Fibroblast of peridontal ligament (primary cell): ENCODE results near the gene SHISA4.
A peak's percentile ranks its signal among the peaks of the same experiment; 100 is the strongest.
"Not testable (repeated sequence)": the region's sequence is repeated elsewhere in the genome, so short reads cannot be mapped to it uniquely, and the experiment has no call there.

Source experiments
- DNase-seq: peaks from one replicate; pipeline ENCODE4 v3.0.0-alpha.2; 2010; ENCODE audit errors: extremely low read depth

SHISA4 gene

DNA sequence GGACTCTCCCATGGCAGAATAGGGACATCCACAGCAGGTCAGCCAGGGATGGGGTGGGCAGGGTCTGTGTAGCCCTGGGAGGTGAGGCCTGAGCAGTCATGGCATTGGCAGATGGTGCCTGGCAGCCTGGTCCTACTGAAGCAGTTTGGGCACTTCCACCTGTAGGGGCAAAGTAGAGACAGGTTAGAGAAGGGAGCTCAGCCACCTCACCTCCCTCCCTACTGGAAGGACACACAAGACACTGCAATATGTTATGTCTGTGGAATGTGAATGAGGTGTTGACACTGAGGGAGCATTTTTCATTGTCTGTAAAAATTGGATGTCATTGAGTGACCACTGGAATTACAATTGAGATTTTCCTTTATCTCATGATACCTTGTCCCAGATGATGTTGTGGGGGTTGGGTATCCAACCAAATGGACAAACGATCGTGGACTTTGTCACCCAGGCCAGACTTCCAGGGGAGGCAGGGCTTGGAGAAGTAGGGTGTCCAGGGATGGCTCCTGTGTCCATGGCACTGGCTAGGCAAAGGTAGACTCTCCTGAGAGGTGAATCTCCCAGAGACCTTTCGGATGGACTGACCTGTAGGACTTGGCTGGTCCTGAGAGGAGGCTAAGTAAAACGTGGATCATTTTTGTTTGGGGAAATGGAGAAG, 9.7 kb downstream of the SHISA4 start:
- DNase-seq: no peak

DNA sequence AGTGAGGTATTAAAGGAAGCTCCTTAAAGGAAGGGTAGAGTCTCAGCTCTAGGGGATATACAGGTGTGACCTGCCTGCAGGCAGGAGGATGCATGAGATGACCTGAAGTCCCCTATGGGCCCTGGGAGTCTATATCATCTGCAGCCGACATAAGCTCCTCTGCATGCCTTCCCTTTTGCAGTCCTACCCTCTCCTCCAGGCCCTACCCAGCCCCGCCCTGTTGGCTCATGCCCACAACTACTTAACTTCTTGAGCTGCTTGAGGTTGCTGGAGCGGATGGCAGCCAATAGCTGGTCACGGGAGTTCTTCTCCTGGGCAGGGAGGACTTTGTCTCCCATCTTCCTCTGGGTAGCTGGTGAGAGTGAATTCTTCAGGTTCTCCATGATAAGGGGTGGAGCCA, 10.3 kb downstream of the SHISA4 start:
- DNase-seq: no peak

DNA sequence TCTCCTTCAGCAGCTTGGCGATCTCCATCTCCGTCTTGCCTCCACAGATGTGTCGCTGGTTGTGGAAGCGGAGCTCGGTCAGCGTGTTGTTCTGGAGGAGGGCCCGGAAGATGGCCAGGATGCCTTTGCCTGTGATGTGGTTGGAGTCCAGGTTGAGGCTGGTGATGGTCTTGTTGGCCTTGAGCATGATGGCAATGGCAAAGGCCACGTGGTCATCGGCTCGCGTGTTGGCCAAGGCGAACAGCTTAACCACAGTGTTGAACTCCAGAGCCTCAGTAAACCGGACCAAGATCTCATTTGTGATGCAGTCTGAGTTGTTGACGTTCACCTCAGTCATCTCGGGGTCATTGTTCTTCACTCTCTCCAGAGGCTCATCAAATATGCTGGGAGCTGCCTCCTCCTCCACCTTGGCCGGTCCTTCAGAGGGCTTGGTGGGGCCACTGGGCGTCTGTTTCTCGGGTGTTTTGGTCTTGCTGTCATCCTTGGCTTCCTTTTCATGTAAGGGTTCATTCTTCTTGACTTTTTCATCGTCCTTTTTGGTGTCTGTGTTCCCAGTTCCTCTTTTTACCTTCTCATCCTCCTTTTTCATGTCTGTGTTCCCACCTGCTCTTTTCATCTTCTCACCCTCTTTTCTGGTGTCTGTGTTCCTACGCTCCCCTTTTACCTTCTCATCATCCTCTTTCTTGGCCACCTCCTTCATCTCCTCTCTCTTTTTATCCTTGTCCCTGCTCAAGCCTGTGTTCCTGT, 11.2 kb downstream of the SHISA4 start:
- no peak for DNase-seq

DNA sequence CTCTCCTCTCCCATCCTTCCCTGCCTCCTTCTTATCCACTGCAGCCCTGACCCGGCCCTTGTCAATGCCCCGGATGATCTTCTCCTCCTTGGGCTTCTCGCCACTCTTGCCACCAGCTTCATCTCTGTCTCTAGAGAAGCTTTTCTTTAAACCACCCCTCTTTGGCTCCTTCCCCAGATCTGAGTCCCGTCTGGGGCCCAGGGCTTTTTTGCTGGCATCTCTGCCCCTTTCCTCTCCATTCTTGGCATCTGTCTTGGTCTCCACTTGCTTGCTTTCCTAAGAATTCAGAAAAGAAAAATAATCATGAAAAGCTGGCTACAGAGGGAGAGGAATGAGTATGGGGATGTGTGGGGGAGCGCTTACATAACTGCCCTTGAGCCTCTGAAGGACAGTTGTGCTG, 11.8 kb downstream of the SHISA4 start:
- DNase-seq: peak; percentile 65

DNA sequence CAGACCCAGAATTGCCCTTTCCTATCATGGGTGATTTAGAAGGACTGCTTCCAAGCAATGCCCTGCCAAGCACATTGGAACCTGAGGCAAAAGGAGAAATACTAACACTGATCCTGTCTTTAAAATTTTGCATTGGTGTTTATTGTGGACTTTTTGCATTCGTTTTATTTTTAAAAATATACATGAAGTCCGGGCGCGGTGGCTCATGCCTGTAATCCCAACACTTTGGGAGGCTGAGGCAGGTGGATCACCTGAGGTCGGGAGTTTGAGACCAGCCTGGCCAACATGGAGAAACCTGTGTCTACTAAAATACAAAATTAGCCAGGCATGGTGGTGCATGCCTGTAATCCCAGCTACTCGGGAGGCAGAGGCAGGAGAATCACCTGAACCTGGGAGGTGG, 12.3 kb downstream of the SHISA4 start:
- not testable (repeated sequence) for DNase-seq

DNA sequence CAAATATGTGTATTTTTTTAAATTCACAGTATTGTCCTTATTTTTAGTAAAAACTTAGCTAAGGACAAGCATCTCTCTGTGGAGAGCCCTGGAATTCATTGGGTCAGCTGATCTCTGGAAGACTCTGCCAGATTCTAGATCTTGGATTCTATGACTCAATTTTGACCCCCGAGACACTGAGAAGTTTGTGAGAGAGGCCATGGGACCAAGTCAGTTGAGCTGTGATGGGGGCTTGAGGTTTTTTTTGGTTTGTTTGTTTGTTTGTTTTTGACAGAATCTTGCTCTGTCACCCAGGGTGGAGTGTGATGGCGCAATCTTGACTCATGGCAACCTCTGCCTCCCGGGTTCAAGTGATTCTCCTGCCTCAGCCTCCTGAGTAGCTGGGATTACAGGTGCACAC, 13.5 kb downstream of the SHISA4 start:
- DNase-seq: peak; percentile 76

DNA sequence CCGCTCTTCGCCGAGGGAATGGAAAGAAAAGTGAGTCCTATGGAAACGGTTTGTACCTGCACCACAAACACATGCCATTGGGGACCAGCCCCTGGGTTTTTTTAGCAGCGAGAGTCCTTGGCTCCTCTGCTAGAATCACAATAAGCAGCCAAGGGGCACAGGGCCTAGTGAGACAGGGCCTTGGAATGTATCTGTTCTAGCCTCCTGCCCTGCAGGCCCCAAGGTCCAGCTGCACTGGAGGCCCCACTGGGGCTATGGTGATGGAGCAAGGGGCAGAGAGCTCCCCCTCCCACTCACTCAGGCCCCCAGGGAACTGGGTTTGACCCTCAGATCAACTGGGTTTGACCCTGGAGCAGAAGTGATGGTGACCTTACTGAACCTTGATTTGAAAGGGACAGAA, 14.4 kb downstream of the SHISA4 start:
- DNase-seq: peak; percentile 78

DNA sequence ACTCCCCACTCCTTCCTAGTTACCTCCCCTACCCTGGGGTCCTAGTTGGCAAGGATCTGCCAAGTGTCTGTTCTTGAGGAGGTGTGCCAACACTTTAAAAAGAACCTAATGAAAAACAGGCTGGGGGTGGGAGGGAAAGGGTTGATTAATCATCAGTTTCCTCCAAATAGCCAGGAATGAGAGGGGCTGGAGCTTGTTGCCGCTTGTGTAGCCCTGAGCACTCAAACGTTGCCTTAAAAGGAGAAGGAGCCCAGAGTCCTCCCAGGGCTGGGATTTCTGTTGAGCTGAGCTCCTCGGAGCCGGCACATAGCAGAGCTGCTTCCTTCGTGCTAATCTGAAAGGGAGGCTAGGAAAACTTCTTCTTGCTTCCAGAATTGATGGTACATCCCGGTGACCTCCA, 15.9 kb downstream of the SHISA4 start:
- DNase-seq: peak; percentile 97

DNA sequence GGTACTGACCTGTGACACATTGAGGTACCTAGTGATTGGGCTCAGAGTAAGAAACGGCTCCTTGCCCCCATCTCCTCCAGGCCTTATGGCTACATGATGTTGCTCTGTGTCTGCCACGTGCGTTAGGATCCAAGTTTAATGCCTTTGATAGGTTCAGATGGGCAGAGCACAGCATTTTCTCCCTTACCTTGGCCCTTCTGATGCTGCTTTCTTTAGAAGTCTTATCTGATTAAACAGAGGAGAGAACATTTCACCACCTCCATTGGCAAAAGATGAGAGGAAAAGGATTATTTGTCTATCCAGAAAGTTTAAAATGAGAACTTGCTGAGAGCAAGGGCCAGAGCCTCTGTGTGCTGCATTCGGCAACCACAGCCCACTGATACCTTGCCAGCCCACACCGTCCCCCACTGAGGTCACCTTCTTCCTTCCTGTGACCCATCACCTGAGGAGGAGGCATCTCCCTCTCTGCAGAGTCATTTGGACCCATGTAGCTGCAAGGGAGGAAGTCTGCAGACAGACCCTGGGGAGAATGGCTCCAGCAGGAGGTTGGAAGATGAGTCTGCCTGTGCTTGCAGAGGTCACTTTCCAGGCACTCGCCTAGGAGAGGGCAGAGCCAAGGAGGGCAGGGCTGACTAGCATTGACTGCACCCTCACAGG, 16.7 kb downstream of the SHISA4 start:
- no peak for DNase-seq

DNA sequence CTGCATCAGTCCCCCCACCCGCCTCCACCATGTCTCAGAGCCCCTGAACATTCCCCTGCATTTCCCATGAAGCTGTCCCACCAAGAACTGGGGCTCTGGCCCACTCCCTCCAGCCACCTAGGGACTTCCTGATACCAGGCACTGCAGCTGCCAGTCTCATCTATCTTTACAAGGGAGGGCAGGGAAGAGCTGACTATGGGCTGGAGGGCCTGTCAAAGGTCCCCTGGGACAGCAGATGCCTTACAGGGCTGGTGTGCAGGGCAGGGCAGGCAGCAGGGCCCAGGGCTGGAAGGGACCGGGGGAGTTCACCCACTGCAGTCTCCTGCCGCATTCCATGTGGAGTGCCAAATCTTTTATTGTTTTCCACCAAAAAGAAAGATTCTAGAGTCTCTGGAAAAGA, 17.6 kb downstream of the SHISA4 start:
- DNase-seq: no peak

DNA sequence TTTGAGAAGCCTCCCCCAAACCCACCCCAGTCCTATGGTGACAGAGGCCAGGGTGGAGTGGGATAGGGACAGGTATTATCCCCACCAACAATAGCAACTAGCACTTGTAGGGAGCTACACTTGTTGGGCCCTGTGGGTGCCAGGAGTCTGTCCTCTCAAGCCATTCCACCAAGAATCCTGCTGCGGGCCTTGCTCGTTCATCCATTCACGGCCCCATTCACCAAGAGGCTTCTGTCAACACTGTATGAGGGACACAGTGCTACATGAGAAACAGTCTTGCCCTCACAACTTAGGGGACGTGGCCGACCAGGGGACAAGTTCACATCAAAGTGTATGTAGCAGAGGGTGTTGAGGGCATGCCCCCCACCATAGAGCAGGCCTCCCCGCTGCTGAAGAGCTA, 18.9 kb downstream of the SHISA4 start:
- DNase-seq: no peak

DNA sequence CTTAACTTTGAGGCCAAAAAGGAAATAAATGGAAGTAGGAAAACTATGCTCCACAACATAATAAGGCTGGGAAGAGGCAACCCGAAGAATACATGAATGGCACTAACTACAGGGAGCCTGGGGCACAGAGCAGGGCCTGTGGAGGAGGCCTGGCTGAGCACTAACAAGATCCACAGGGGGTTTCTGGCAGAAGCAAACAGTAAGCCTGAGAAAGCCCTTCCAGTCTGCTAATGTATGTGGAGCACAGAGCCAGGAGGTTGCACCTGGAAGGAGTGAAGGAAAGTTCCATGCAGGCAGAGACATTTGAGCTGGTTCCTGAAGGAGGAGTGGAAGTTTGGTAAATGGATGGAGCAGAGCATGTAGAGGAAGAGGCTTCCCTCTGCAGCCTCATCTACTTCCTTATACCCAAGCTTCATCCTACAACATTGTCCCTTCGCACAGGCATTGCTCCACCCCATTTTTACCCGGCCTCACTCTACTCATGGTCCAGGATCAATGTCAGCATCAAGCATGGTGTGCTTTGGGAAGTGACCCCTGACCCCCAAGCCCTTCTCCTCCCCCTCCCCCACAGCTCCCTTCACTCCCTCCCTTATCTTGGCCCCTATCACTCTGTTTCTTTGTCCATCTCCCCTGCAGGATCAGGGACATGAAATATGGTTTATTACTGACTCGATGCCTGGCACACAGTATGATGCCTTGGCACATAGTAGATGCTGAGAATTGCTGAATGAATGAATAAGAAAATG, 23.3 kb downstream of the SHISA4 start:
- no peak for DNase-seq

DNA sequence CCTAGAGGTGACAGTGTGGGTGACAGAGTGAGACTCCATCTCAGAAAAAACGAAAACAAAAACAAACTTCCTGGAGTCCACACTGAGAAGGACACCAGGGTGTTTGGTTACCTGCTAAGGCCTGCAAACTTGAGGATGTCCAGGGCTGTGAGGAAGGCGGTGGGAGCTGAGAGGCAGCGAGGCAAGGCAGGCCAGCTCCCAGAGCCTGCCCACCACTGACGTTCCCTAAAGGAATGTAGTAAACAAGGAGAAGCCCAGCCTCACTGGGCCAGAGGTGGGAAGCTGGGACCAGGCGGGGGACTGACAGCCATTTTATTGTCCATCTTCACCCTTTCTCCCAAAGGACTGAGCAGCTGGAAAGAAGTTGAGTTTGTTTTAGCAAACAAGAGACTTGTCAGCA, 24.1 kb downstream of the SHISA4 start:
- DNase-seq: peak; percentile 47

DNA sequence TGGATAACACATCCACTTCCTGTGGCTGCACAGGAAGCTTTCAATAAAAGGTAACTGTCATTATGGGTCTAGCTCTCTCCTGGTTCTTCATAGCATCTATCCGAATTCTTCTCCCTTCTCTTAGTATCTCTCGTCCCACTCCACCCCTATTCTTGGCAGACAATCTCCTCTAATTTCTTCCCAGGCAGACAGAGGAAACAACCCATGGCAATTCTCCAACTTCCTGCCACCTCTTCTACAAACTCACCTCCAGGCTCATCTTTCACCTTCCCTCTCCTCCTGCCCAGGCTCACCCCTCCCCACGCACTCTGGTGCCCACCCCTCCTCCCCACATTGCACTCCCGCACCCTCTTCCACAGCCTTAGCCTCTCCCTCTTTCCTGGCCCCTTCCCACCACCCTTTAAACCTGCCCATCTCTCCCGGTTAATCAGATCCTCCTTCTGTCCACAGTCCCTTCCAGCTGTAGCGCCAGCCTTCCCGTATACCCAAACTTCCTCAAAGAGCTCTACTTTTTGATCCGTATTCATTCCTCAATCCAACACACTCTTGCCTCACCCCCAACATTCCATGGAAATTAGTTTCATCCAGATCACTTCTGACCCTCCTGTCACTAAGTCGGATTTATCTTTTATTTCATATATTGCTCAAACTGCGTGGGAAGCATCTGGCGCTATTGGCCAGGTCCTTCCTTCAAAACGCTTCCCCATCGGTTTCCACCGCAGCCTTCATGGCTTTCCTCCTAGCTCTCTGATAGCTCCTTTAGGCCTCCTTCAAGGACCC, 25.9 kb downstream of the SHISA4 start:
- no peak for DNase-seq

DNA sequence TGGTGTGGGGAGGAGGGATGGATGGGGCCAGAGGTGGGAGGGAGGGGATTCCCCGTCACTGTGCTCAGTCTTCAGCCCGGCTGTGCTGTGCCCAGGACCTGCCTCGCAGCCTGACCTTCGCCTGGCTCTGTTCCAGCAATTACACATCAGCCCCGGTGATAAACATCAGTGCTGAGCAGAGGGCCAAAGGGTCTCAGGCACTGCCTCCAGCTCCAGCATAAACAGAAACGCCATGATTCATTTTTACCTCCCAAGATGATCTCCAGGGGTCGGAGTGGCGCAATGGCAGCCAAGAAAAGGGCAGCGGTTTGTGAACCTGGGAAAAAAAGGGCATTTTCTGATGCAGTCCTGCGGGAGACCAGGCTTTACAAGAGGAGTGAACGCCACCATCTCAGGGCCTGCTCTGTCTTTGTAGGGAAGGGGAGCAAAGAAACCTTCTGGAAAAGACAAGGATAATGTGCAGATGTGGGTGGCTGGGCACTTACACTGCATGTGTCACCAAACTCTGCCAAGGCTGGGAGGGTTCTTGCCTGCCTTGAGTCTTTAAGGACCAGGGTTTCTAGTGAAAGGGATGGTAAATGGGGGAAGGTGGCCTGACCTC, 28.1 kb downstream of the SHISA4 start:
- peak; percentile 93 for DNase-seq

DNA sequence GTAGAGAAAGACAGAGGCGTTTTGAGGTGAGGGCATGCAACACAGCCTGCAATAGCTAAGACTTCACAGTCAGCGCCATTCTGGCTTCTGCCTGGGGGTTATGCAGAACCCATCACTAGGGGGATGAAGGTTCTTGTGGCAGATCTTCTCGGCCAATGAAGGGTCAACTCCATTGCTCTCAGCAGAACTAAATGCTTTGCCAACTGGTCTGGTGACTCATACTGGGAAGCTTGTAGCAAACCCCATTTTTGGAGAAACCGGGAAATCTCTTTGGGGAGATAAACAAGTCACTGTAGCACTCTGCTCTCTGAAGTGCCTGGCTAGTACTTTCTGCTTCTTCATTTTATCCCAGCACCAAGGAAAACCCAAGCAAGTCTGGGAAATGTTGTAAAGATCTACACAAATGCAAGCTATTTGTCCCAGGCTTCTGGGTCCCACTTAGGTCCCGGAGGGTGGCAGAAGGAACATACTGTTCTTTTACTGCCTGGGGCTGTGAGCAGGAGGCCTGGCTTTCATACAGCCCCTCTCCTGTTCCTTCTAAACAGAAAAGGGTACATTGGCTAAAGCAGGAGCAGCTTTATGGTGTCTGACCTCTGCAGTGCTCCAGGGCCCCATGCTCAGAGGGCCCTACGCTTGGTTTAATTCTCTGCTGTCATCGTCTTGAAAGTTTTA, 28.8 kb downstream of the SHISA4 start:
- DNase-seq: peak; percentile 96

DNA sequence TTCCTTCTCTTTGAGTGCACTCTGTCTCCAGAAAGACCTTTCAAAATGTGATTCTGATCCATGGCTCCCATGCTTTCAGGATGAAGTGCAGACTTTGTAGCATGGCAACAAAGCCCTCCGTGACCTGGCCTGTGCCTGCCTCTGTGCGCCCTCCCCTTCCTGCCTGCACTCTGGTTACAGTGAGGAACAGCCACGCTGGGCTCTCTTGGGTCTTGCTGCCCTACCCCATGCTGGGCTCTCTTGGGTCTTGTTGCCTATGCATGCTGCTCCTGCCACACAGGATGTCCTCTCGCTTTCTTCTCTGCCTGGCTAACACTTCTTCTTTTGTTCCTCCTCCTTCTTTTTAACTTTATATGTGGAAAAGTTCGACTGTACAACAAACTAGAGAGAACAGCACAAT, 29.6 kb downstream of the SHISA4 start:
- DNase-seq: no peak

DNA sequence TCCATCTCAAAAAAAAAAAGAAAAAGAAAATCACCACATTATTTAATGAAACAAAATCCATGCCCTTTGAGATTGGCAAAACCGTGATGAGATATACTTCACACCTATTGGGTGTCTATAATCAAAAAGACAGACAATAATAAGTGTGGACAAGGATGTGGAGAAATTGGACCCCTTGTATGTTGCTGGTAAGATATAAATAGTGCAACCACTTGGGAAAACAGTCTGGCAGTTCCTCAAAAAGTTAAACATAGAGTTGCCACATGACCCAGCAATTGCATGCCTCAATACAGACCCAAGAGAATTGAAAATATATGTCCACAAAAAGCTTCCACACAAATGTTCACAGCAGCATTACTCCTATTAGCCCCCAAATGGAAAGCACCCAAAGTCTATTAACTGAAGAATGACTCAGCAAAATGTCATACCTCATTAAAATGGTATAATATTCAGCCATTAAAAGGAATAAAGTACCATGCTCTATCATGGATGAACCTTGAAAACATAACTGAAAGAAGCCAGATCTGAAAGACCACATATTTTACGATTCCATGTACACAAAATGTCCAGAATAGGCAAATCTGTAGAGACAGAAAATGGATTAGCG, 33.4 kb downstream of the SHISA4 start:
- no peak for DNase-seq

DNA sequence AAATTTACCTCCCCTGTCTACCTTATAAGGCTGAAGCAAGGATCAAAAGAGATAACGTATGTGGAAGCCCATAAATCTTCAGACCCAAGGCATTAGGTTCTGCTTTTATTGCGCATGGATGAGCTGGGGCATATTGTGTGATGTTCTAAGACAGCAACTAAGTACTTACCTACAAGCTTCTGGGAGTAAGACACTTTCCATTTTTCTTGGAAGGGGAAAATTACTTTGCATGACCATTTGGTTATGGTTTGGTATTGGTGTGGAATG, 36.5 kb downstream of the SHISA4 start:
- no peak for DNase-seq

DNA sequence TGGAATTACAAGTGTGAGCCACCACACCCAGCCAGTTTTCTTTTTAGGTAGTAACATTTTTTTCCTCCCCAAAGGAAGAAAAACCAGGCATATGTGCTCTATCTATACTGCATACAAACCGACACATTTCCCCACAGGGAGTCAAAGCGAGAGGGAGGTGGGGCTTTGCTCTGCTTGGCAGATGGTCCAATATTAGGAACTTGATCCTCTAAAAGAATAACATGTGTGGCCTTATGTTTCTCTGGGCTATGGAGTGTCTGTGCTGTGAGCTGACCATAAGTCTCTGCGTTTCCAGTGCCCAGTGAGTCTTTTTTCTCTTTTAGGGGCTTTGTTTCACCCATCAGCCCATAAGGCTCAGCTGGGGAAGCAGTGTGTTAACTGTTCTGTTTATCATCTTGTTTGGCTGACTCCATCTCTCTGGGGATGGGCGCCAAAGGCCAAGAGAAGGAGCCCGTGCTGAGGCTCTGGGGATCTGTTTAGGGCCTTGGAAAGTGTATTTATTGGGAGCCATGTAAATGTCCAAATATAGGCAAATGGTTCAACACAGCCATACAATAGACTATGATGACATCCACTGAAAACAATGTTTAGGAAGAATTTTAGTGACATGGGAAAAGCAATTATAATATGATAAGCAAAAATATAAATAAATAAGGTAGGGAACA, 37.4 kb downstream of the SHISA4 start:
- peak; percentile 67 for DNase-seq
